ENCODE results near the gene SRD5A1.

Gene SRD5A1

GRCh38 chr5:6632888-6633468 is at the start of gene SRD5A1, which contains the start of gene NSUN2:
Gene SRD5A1 (plus strand): TSS chr5:6633440. CDS start chr5:6633577, 137 bp downstream.
Gene NSUN2 (minus strand): TSS chr5:6633044. CDS start chr5:6632979, 65 bp downstream.
- no peak for TF ChIP-seq ZNF274 (IDR thresholded peaks at IDR 0.05; ENCODE audit: low read depth, low read length)
- peak within 1 kb of the TSS; percentile 90 for H3K4me3 ChIP-seq (ENCODE audit: low read length)

- TF ChIP-seq ZNF274 (IDR thresholded peaks at IDR 0.05; ENCODE audit: low read depth, low read length): no peak
- H3K4me3 ChIP-seq (ENCODE audit: low read length): no peak overlapping the region
Measured at GRCh38 chr5:6584101-6584645, 49.1 kb upstream of the SRD5A1 start.

- H3K4me3 ChIP-seq (ENCODE audit: low read length): no peak overlapping the region
- no peak for TF ChIP-seq ZNF274 (IDR thresholded peaks at IDR 0.05; ENCODE audit: low read depth, low read length)
Measured at GRCh38 chr5:6584727-6585126, 48.5 kb upstream of the SRD5A1 start.

- TF ChIP-seq ZNF274 (IDR thresholded peaks at IDR 0.05; ENCODE audit: low read depth, low read length): no peak
- no peak overlapping the region for H3K4me3 ChIP-seq (ENCODE audit: low read length)
Measured at GRCh38 chr5:6585168-6585567, 48.1 kb upstream of the SRD5A1 start.

GRCh38 chr5:6585939-6586646 is 47.1 kb upstream of the SRD5A1 start:
- no peak for TF ChIP-seq ZNF274 (IDR thresholded peaks at IDR 0.05; ENCODE audit: low read depth, low read length)
- no peak overlapping the region for H3K4me3 ChIP-seq (ENCODE audit: low read length)

GRCh38 chr5:6586647-6587042 is 46.6 kb upstream of the SRD5A1 start:
- no peak overlapping the region for H3K4me3 ChIP-seq (ENCODE audit: low read length)
- no peak for TF ChIP-seq ZNF274 (IDR thresholded peaks at IDR 0.05; ENCODE audit: low read depth, low read length)

- H3K4me3 ChIP-seq (ENCODE audit: low read length): no peak overlapping the region
- no peak for TF ChIP-seq ZNF274 (IDR thresholded peaks at IDR 0.05; ENCODE audit: low read depth, low read length)
Measured at GRCh38 chr5:6587171-6587570, 46.1 kb upstream of the SRD5A1 start.

GRCh38 chr5:6590581-6590980 is 42.7 kb upstream of the SRD5A1 start:
- no peak overlapping the region for H3K4me3 ChIP-seq (ENCODE audit: low read length)
- TF ChIP-seq ZNF274 (IDR thresholded peaks at IDR 0.05; ENCODE audit: low read depth, low read length): no peak

- H3K4me3 ChIP-seq (ENCODE audit: low read length): no peak overlapping the region
- no peak for TF ChIP-seq ZNF274 (IDR thresholded peaks at IDR 0.05; ENCODE audit: low read depth, low read length)
Measured at GRCh38 chr5:6591671-6592288, 41.5 kb upstream of the SRD5A1 start.

- TF ChIP-seq ZNF274 (IDR thresholded peaks at IDR 0.05; ENCODE audit: low read depth, low read length): no peak
- no peak overlapping the region for H3K4me3 ChIP-seq (ENCODE audit: low read length)
Measured at GRCh38 chr5:6592601-6593000, 40.6 kb upstream of the SRD5A1 start.

- no peak for TF ChIP-seq ZNF274 (IDR thresholded peaks at IDR 0.05; ENCODE audit: low read depth, low read length)
- no peak overlapping the region for H3K4me3 ChIP-seq (ENCODE audit: low read length)
Measured at GRCh38 chr5:6593148-6594016, 39.9 kb upstream of the SRD5A1 start.

GRCh38 chr5:6594066-6594465 is 39.2 kb upstream of the SRD5A1 start:
- H3K4me3 ChIP-seq (ENCODE audit: low read length): no peak overlapping the region
- no peak for TF ChIP-seq ZNF274 (IDR thresholded peaks at IDR 0.05; ENCODE audit: low read depth, low read length)

GRCh38 chr5:6595405-6595804 is 37.8 kb upstream of the SRD5A1 start:
- no peak for TF ChIP-seq ZNF274 (IDR thresholded peaks at IDR 0.05; ENCODE audit: low read depth, low read length)
- no peak overlapping the region for H3K4me3 ChIP-seq (ENCODE audit: low read length)

GRCh38 chr5:6596388-6596787 is 36.9 kb upstream of the SRD5A1 start:
- no peak overlapping the region for H3K4me3 ChIP-seq (ENCODE audit: low read length)
- TF ChIP-seq ZNF274 (IDR thresholded peaks at IDR 0.05; ENCODE audit: low read depth, low read length): no peak
